Thyroid gland (tissue), 4 donors: ENCODE data around the gene ANKRD55. TPM values are rescaled to one million over a fixed set of nuclear protein-coding genes. Genes with fewer than 3 reads are reported as not detected.

Experiments
- DNase-seq, 2 donors: peaks; one replicate each; pipeline ENCODE4 v3.0.0-alpha.2; 2019
- H3K27ac ChIP-seq, 3 donors: fragments of 200-600 bp; sonication (generic); 1 replicate in 2 of 3; 2 replicates in 1 of 3; pipeline ENCODE4 v1.5.1; 2016 to 2019; ENCODE audit warnings: mild to moderate bottlenecking in 1 of 3, moderate library complexity in 1 of 3
- H3K27me3 ChIP-seq: fragments of 200-600 bp; sonication (generic); one replicate; pipeline ENCODE4 v1.5.1; 2019
- H3K36me3 ChIP-seq, 2 donors: fragments of 200-600 bp; sonication (generic); one replicate each; pipeline ENCODE4 v1.5.1; 2016 to 2019
- H3K4me1 ChIP-seq, 2 donors: fragments of 200-600 bp; sonication (generic); one replicate each; pipeline ENCODE4 v1.5.1; 2017 to 2019
- H3K4me3 ChIP-seq, 3 donors: fragments of 200-600 bp; sonication (generic); replicated peaks in 1 of 3; 1 replicate in 2 of 3; 2 replicates in 1 of 3; pipeline ENCODE4 v1.5.1; 2016; ENCODE audit warnings: mild to moderate bottlenecking in 1 of 3
- H3K9me3 ChIP-seq: fragments of 200-600 bp; sonication (generic); one replicate; pipeline ENCODE4 v1.5.1; 2017
- POLR2A ChIP-seq, 2 donors: fragments of 450-650 bp; IDR thresholded peaks; one replicate each; pipeline ENCODE4 v1.6.1; 2017; ENCODE audit warnings: antibody characterized with exemption in 2 of 2, mild to moderate bottlenecking in 2 of 2, moderate library complexity in 1 of 2
- WGBS, 2 donors: methylation state at CpG; one replicate each; pipeline ENCODE4 v1.1.5; 2017; 5-methylcytosine and 5-hydroxymethylcytosine counted together
- intact Hi-C: fragments of 100-400 bp; cut with DNase I; formaldehyde crosslinking; loops from one replicate; pipeline ENCODE4 v1.15.1; 2023
- total RNA-seq, 4 donors: library from RNA; depleted of rRNA; stranded (reverse); fragments of >200 nt; gene quantifications; one replicate each; pipeline ENCODE4 v1.2.3, GENCODE V29; 2016
- TF ChIP-seq, protein P1 (sequence below), 6 experiments: fragments of 200-600 bp in 3 of 6; fragments of 450-650 bp in 3 of 6; sonication (generic) in 3 of 6; IDR thresholded peaks; one replicate each; pipeline ENCODE4 v1.5.1; 2016 to 2019; ENCODE audit warnings: antibody characterized with exemption in 6 of 6, mild to moderate bottlenecking in 2 of 6, inconsistent platforms in 1 of 6, moderate library complexity in 1 of 6

ANKRD55 gene
- total RNA-seq, 4 donors from 2014 or later, result 0.22 to 0.94 TPM; not detected in 2

DNA sequence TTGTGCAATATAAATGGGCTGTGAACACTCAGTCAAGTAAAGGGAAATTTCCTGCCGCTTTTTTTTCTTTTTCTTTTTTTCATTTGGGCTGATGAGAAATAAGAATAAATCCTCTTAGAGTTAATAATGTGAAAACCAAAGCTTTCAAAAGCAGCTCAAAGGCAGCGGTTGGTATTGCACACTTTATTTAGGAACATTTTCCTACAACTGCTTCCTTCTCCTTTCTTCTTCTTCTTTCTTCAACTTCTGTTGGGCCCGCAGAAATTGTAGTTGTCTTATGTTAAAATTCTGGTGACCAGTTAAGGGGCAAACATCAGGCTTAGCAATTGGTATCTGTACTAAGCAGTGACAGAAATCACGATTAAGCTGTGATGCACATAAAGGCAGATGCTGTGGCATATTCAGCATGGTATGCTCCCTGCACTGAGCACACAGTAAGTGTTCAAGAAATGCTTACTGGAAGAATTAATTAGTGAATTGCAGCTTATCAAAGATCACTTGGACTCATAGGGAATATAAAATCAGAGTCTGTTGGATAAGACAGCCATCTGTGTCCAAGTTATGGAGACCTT is 85.4 kb downstream of the ANKRD55 start:
- Histone ChIP-seq H3K27me3 (no peaks in the 10 kb centered on the region), H3K27ac (peak overlapping the region; percentile 5 to 61 (median 34)), H3K4me1 (peaks cover 17 to 38% of the 10 kb centered on the region in 2 donors), H3K4me3 (no peak overlapping the region), H3K9me3 (no peaks in the 10 kb centered on the region), H3K36me3 (no peaks in the 10 kb centered on the region)
- no peak for DNase-seq
- intact Hi-C loops, result no loop called here
- no peak for TF ChIP-seq POLR2A (IDR thresholded peaks at IDR 0.05)
- TF ChIP-seq, protein P1, sequence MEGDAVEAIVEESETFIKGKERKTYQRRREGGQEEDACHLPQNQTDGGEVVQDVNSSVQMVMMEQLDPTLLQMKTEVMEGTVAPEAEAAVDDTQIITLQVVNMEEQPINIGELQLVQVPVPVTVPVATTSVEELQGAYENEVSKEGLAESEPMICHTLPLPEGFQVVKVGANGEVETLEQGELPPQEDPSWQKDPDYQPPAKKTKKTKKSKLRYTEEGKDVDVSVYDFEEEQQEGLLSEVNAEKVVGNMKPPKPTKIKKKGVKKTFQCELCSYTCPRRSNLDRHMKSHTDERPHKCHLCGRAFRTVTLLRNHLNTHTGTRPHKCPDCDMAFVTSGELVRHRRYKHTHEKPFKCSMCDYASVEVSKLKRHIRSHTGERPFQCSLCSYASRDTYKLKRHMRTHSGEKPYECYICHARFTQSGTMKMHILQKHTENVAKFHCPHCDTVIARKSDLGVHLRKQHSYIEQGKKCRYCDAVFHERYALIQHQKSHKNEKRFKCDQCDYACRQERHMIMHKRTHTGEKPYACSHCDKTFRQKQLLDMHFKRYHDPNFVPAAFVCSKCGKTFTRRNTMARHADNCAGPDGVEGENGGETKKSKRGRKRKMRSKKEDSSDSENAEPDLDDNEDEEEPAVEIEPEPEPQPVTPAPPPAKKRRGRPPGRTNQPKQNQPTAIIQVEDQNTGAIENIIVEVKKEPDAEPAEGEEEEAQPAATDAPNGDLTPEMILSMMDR (IDR thresholded peaks at IDR 0.05), result no peak
- 84 to 90% methylated on average over 4 of the region's 4 CpGs for WGBS, 2 donors

DNA sequence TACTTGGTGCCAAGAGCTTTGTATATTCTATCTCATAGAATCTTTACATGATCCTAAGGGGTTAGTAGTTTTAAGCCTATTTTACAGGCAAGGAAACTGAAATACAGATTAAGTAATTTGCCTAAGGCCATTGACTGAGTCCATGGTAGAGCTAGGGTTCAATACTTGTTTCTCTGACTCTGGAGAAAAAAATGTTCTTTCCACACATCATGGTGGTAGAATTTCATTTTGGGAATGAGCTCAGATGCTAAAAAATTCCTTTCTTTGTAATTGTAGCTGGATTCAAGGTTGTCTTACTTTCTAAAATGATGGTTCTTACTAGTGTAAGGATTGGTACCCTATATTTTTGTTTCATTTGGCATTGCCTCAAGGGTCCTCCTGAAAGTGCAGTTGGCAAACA is 86.0 kb downstream of the ANKRD55 start:
- H3K27ac ChIP-seq, result no peak overlapping the region
- H3K27me3 ChIP-seq, result no peaks in the 10 kb centered on the region
- no peaks in the 10 kb centered on the region for H3K9me3 ChIP-seq
- TF ChIP-seq POLR2A (IDR thresholded peaks at IDR 0.05), result no peak
- TF ChIP-seq, protein P1 (IDR thresholded peaks at IDR 0.05), result no peak
- intact Hi-C loops, result no loop called here
- peaks cover 23 to 38% of the 10 kb centered on the region in 2 donors for H3K4me1 ChIP-seq
- H3K36me3 ChIP-seq, result no peaks in the 10 kb centered on the region
- no peak overlapping the region for H3K4me3 ChIP-seq
- no peak for DNase-seq

DNA sequence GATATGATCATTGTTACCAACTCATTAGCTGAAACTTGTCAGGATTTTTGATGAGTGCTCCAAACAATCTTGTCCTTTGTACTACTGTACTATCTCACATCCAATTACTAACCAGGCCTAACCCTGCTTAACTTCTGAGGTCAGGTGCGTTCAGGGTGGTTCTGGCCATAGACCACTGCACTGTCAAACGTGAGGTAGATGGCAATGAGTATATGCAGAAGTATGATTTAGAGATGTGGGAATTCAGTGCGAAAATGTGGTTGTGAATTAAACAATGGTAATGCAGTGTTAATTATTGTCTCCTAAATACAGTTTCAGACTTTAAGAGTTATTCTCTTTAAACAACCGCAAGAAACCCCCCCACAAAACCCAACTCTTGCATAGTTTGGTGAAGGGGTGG is 86.5 kb downstream of the ANKRD55 start:
- peaks cover 25 to 37% of the 10 kb centered on the region in 2 donors for H3K4me1 ChIP-seq
- no peak overlapping the region for H3K4me3 ChIP-seq
- DNase-seq, result no peak
- no peak overlapping the region for H3K27ac ChIP-seq
- H3K27me3 ChIP-seq, result no peaks in the 10 kb centered on the region
- intact Hi-C loops, result no loop called here
- WGBS, 2 donors, result 93 to 96% methylated on average over 4 of the region's 4 CpGs
- TF ChIP-seq, protein P1 (IDR thresholded peaks at IDR 0.05), result no peak
- H3K36me3 ChIP-seq, result no peaks in the 10 kb centered on the region
- no peaks in the 10 kb centered on the region for H3K9me3 ChIP-seq

DNA sequence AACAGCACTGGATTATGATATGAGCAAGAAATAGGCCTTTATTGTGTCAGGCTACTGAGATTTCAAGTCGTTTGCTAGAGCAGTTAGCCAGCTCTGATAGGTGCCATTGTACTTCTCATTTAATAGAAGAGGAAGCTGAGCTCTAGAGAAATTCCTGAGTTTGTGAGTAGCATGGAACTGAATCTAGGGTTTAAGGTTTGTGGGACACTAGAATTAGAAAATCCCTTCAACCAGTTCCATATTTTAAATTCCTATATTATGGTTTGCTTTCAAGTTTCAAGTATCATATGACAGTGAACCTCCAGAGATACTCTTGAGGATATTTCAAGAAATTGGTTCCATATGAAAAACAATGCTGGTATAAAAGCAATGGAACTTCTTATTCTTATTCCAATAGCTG is 87.6 kb downstream of the ANKRD55 start:
- intact Hi-C loops, result no loop called here
- H3K36me3 ChIP-seq, result no peaks in the 10 kb centered on the region
- H3K27me3 ChIP-seq, result no peaks in the 10 kb centered on the region
- no peak for DNase-seq
- TF ChIP-seq, protein P1 (IDR thresholded peaks at IDR 0.05), result no peak
- no peak for TF ChIP-seq POLR2A (IDR thresholded peaks at IDR 0.05)
- WGBS, 2 donors, result 58 to 62% methylated on average over 1 of the region's 1 CpG
- H3K4me1 ChIP-seq, result peaks cover 25 to 37% of the 10 kb centered on the region in 2 donors
- no peak overlapping the region for H3K27ac ChIP-seq
- no peak overlapping the region for H3K4me3 ChIP-seq
- no peaks in the 10 kb centered on the region for H3K9me3 ChIP-seq

DNA sequence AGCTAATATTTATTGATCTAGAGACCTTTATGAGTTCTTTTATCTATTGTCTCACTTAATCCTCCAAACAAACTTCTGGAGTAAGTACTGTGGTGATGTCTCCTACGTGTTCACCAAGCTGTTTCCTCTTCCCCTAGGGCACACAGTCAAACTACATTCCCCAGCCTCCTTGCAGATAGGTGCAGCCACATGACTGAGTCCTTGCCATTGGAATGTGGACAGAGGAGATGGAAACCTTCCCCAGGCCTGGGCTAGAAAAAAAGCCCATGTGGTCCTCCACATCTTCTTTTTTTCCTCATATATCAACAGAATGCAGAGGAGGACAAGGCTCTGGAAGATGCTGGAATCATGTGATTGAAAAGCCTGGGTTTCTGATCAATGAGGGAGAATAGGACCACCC is 88.0 kb downstream of the ANKRD55 start:
- Histone ChIP-seq H3K27ac (peak overlapping the region in 2 of 3 donors; percentile 6 to 94), H3K9me3 (no peaks in the 10 kb centered on the region), H3K36me3 (no peaks in the 10 kb centered on the region), H3K4me3 (no peak overlapping the region), H3K4me1 (peaks cover 25 to 37% of the 10 kb centered on the region in 2 donors), H3K27me3 (no peaks in the 10 kb centered on the region)
- 72 to 94% methylated on average over 1 of the region's 1 CpG for WGBS, 2 donors
- TF ChIP-seq, protein P1 (IDR thresholded peaks at IDR 0.05), result no peak
- TF ChIP-seq POLR2A (IDR thresholded peaks at IDR 0.05), result no peak
- intact Hi-C loops, result no loop called here
- DNase-seq, result no peak
